GM18499 (cell line): Measurements from ENCODE around the gene DROSHA.
"Not testable (repeated sequence)": the region's sequence is repeated elsewhere in the genome, so short reads cannot be mapped to it uniquely, and the experiment has no call there.

Experiments used
- ATAC-seq: cut with Tn5 transposase; IDR thresholded peaks from one replicate; pipeline ENCODE4 v1.9.1; 2021; ENCODE audit warnings: moderate number of reproducible peaks; ENCODE audit not compliant: insufficient read depth, unreplicated experiment

DROSHA gene

GRCh38 chr5:31427724-31428309, 104.1 kb downstream of the DROSHA start:
- no peak for ATAC-seq

GRCh38 chr5:31427013-31427723, 104.7 kb downstream of the DROSHA start:
- no peak for ATAC-seq

- ATAC-seq = no peak
Observed at GRCh38 chr5:31421806-31422586, 109.9 kb downstream of the DROSHA start.

DNA sequence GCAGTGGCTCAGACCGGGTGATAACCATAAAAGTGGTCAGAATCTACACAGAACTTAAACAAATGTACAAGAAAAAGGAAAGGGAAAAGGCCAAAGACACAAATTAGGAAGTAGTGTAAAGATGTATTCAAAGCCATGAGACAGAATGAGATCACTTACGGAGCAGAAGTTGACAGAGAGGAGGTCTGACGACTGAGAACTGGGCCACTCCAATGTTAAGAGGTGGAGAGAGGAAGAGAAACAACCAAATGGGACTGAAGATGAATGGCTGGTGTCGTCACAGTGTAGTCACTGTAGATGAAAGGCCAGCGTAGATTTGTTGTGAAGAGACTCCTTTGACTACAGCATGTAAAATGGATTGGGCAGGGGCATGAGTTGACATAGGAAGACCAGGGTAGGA, 114.4 kb downstream of the DROSHA start:
- no peak for ATAC-seq

GRCh38 chr5:31416547-31416946, 115.3 kb downstream of the DROSHA start:
- ATAC-seq = no peak

DNA sequence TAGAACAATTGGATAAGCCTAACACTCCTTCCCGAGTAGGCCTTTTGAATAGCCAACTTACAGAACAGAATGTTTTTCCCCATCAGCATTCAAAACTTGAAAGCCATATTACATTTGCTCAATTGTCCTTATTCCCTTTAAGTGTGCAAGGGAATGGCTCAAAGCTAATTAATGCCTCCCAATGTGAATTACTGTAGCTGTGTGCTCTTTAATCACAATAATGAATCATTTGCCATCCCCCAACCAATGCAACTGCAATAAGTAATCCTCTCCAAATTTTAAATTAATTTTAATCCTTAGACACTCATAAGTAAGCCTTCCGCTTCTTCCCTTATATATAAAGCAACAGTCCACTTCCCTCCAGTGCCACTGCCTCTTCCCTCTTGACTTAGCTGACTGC, 115.9 kb downstream of the DROSHA start:
- ATAC-seq = no peak

DNA sequence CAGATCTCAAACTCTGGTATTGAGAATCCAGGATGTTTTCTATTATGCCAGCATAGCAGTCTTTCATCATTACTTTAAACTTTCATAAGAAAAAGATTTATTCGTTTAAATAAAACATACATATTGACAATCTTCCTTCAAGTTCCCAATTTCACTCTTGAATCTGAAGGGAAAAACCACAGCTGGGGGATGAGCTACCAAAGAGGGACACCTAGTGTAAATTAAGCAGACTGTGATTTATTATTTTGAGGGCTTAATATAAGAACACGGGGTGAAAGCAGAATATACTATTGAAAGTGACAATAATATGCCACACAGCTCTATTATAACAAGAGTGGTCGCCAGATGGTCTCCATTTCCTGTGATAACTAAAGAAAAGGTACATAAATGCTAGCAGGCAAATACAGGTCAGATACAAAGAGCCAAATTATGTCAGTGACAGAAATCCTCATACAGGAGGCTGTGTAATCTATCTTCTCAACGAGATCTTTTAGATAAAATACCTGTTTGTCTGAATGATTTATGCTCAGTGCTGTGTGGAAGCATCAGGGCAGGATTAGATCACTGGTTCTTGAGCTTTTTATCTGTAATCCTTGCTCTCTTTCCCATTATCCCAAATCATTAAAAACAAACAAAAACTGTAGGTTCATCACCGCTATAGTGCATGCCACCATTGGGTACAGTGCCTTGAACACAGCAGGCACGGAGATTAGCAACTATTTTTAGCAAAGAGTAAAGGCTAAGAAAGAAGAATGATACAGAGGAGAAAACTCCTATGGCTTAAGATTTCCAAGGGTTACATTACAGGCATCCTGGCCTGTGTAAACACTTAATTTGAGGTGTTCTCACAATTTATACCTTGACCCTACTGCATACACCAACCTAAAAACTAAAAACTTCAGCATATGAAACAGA, 116.6 kb downstream of the DROSHA start:
- no peak for ATAC-seq

- ATAC-seq = no peak
Observed at GRCh38 chr5:31413030-31413812, 118.7 kb downstream of the DROSHA start.

DNA sequence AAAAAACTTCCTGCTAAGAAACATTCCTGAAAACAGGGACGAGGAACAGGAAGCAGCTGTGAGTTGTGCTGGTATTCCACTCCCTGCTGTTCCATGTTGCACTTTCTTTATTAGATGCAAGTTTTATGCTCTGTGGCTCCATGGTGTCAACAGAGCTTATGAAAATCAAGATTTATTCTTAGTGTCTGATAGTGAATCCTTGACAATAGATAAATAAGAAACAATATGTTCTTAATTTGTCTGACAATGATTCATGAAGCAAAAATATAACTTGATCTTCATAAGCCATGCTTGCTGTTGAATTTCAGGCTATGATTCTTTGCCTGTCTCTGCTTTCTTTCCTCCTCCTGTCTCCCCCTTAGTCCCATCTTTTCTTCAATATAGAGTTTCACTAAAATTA, 119.6 kb downstream of the DROSHA start:
- no peak for ATAC-seq

DNA sequence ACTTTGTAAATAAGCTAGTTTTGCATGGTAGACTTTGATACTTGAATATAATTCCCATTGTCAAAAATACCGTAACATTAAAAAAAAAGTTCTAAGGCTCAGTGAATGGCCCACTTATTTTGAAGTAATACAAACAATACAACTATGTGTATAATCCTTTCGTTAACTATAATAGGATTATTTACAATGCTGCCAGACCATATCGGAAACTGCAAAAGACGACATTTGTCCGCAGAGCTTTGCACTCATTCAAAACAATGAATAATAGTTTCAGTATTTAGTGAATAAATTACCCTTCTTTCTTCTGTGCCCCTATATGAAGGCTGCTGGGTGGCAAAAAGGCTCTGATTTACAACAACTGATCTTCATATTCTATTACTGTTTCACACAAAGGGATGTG, 121.8 kb downstream of the DROSHA start:
- no peak for ATAC-seq

GRCh38 chr5:31408814-31409213, 123.1 kb downstream of the DROSHA start:
- ATAC-seq = no peak

GRCh38 chr5:31407921-31408693, 123.8 kb downstream of the DROSHA start:
- ATAC-seq = no peak

DNA sequence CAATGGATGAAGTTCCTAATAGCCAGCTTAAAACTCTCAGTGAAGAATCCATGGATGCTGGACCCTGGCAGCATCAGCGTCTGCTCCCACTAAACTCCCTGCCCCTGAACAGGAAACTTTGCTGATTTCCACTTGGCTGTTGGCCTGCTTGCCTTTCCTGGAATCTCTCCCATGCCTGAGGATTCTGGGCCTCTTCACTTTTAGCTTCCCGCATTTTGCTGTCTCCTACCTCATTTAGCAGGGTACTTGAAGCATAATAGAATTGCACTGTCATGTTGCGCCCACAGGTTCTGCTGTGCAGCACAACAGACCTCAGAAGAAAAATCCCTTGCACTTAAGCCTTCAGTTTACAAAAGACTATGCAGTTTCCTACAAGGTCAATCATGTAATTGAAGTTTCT, 127.6 kb downstream of the DROSHA start:
- no peak for ATAC-seq

DNA sequence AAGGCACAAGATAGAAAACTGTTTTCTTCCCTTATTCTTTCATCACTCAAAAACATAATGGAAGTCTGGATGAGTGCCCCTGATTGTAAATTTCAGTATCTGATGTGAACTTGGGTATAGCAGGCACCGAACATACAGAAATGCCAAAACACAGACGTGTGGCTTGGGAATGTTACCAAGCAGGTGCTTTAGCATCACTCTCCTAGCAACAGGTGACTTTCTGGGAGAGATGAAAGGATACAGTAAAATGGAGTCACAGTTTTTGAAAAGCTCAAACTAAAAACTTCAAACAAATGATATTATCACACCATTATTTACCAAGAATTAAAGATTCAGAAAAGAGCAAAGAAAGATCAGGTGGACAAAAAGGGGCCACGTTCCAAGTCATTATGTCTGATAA, 130.2 kb downstream of the DROSHA start:
- ATAC-seq = no peak

DNA sequence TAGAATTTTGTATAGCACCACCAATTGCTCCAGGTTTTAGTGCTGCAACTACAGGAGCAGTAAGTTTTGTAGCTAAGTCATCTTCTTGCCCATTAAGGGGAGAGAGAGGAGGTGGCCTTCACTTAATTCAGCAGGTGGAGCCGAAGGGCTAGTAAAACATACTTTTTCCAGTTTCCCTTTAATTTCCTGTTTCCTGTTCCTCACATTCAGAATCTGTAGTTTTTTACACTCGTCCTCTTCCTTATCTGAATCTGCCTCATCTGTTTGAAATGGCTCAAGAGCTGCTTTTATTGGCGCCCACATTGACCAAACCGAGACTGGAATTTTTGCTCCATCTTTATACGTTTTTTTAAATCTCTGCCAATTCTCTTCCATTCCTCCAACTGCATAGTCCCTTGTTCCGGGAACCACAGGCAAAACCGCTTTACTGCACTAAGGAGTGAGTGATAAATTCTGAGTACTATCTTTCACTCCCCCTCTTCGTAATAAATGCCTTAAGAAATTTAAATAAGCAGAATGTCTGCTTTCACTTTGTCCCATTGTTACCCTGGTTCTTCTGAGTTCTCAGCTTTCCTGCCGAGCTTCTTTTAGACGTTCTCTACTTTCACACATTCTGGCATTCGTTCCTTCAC, 133.9 kb downstream of the DROSHA start:
- no peak for ATAC-seq

DNA sequence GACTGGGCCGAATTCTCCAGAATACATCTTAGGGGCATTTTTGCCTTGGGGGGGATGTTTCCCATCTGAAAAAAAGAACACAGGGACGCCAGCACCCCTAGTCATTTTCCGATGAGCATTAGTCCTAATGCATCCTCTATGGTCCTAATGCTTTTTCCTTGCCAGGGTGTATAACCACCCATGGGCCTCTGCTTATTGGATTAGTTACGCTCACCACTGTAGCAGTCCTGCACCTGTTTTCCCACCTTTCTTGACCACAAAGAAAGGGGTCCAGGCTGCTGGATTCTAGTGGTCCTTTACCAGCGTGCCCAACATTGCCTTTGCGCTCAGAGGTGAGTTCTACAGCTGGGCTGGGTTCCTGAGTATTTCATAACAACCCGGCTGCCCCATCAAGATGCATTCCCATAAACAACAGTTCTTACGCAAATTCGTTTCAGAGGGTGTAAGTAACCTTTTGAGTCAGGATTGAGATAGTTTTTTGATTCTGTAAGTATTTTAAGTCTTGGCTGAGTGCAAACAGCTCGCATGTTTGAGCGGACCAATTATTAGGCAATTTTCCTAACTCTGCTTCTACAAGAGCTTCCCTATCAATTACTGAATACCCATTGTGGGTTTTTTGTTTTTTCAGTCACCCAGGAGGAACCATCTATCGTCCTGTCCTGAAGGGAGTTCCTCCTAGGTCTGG, 135.1 kb downstream of the DROSHA start:
- no peak for ATAC-seq

DNA sequence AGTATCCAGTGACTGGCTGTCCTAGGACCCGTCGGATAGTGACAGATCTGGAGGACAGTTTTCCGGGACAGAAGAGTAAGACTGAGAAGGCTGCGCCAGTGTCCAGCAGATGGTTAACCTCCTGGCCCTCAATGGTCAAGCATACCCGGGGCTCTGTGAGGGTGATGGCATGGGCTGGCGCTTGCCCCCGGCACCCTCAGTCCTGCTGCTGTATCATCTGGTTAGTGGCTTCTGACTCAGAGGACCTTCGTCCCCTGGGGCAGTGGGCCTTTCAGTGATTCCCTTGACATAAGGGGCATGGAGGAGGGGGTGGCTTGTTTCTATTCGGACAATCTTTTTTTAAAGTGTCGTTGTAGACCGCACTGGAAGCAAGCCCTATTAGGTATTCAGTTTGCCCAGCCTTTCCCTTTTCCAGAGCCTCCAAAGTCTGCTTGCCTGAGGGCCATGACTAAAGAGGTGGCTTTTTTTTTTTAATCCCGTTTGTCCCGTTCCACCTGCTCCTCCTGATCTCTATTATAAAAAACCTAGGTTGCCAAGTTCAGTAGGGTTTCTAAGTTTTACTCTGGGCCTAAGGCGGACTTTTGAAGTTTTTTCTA, 136.3 kb downstream of the DROSHA start:
- ATAC-seq = not testable (repeated sequence)

- ATAC-seq = no peak
Observed at GRCh38 chr5:31393126-31393525, 138.8 kb downstream of the DROSHA start.
